Measurements from ENCODE around the gene JMJD1C.

GRCh38 chr10:63161592-63161991 lies 304.2 kb downstream of the JMJD1C start:
- TF ChIP-seq POLR2AphosphoS5 (IDR thresholded peaks at IDR 0.05; ENCODE audit: low read depth, low read length) (0 out of 2 replicates have a peak, but pooled peaks have one; percentile 32), POLR2A (IDR thresholded peaks at IDR 0.05; ENCODE audit: low read depth, low read length) (peak; percentile 24; the same call in 1 of the 2 replicates), SPI1 (IDR thresholded peaks at IDR 0.05; ENCODE audit: low read depth, low read length) (no peak), POU2F2 (IDR thresholded peaks at IDR 0.05; ENCODE audit: low read depth, low read length) (no peak), TAF1 (IDR thresholded peaks at IDR 0.05; ENCODE audit: low read depth, low read length) (no peak)
